NCI-H2029 (cell line): Measurements from ENCODE around the gene OR5H14.
"Not testable (repeated sequence)": the region's sequence is repeated elsewhere in the genome, so short reads cannot be mapped to it uniquely, and the experiment has no call there.

Source experiments
- DNase-seq: peaks from one replicate; lab custom pipeline; 2025; lab: John Stamatoyannopoulos, UW

Gene OR5H14

DNA sequence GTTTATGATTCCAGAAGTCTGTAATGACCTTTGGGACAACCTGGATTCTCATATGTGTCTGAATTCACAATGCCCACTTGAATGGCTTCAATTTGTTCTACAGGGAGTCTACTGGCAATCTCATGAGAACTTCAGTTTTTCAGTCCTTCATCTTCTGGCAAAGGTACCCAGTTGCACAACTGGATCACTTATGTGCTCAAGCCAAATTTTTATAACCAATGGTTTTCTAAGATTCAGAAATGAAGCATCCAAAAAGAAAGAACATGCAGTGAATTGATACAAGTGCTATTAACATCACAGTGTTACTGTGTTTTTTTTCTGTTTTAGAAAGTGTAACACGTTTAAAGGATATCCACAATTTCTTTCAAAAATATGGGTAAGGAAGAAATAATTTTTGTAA is at the start of gene OR5H14:
OR5H14 (plus strand) TSS at position 301 of the 400 bp plus-strand sequence. CDS start 1,907 bp downstream, outside the sequence.
- DNase-seq = no peak

DNA sequence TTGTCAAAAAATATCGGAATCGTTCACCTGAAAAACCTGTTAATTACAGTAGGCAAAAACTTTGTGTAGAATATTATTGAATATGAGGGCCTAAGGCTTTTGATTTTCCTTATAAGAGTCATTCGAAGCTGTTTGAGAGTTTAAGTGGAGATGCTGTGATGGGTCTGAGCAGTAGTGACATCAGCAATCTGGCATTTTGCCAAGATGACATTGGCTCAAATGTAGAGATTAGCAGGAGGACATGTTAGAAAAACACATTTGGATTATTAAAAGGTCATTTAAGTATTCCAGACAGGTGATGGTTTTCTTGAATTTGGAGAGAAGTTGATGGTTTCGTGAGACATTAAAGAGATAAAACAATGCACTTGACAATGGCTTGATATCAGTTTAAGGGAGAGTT is 47.4 kb upstream of the OR5H14 start:
- peak; percentile 14 for DNase-seq

GRCh38 chr3:98108162-98108561 is 39.1 kb upstream of the OR5H14 start:
- no peak for DNase-seq

DNA sequence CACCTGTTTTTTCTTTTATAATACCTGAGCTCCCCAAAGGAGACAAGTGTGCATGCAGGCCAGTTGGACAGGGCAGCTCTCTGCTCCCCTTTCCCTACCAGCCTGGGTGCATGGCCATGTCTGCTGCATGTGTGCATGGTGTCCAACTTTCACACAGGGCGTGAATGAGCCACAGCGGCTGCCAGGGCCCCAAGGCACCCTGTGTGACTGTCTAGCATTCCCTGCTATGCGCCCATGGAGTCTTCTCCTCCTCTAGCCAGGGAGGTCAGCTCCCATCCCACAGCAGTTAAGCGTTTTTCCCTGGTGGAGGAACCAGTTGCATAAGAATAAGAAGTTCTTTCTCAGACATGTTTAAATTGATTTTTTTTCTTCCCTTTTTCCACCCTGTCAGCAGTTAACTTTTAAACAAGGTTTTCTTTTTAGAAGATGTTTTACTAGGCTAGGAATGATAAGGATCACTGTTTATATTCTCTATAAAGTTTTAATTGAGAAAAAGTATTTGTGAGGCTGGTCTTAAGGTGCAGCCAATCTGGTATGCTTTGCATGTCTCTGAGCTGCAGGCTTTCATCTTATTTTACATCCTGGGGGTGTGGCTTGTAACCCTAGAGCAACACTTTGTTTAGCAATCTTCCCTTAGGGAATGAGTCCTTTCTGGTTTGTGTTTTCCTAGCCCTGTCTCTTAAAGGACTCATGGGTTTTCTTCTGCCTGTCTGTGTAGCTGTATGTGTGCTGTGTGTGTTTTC is 37.3 kb upstream of the OR5H14 start:
- DNase-seq = no peak

DNA sequence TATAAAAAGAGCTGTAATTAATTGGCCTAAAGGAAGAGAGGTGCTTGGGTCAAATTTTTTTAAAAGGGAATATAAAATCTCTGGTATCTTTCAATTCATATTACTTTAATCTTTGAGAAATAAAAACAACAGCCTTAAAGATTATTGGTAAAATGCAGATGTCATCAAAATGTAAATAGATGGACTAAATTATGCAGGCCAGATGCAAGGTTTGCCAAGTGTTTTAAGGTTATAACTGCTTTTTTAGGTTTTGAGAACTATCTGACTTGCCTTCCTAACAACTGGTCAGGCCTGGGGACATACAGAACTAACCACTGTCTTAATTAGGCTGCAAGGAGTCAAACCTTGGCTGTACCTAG is 36.8 kb upstream of the OR5H14 start:
- no peak for DNase-seq

- DNase-seq = no peak
Measured at GRCh38 chr3:98114264-98114663, 33.0 kb upstream of the OR5H14 start.

DNA sequence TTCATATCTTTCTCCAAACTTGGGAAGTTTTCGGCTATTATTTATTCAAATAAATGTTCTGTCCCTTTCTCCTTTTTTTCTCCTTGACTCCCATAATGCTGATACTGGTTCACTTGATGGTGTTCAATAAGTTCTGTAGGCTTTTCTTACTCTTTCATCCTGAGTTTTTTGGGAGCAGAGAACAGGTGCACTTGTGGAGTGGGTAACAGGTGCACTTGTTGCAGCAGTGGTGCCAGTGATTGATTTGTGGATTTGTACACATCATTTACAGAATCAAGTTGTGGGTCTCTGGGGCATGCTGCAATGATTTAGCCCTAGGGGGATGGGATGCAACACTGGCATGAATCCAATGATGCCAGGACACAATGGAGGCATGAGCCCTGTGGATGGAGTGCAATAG is 31.6 kb upstream of the OR5H14 start:
- no peak for DNase-seq

GRCh38 chr3:98130421-98130820 is 16.9 kb upstream of the OR5H14 start, which contains the start of gene OR5H1:
OR5H1 (plus strand) TSS chr3:98130721; CDS start chr3:98132698, 1,977 bp downstream.
- no peak for DNase-seq

GRCh38 chr3:98136631-98137030 is 10.6 kb upstream of the OR5H14 start:
- no peak for DNase-seq

GRCh38 chr3:98137826-98138557 is 9.3 kb upstream of the OR5H14 start:
- not testable (repeated sequence) for DNase-seq

DNA sequence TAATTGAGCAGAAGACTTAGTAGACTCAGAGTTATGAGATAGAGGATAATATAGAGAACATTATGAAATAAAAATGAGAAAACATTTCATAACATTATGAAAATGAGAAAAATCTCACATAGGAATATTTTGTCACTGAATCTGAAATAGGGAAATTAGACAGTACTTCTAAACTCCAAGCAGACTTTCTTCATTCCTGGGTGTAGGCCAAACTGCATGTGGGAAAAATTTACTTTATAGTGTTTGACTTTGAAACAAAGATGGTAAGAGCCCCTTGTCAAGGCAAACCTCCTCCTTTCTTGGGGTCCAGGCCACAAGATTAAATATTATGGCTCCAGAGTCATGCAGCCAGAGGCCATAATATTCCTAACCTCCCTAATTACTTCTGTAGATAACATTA is 6.7 kb upstream of the OR5H14 start:
- no peak for DNase-seq

- DNase-seq = no peak
Measured at GRCh38 chr3:98148751-98149150, 1.5 kb downstream of the OR5H14 start.

DNA sequence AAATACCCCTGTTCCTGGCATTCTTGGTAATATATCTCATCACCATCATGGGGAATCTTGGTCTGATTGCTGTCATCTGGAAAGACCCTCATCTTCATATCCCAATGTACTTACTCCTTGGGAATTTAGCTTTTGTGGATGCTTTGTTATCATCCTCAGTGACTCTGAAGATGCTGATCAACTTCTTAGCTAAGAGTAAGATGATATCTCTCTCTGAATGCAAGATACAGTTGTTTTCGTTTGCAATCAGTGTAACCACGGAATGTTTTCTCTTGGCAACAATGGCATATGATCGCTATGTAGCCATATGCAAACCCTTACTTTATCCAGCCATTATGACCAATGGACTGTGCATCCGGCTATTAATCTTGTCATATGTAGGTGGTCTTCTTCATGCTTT is 2.2 kb downstream of the OR5H14 start:
- not testable (repeated sequence) for DNase-seq

- no peak for DNase-seq
Measured at GRCh38 chr3:98151241-98151640, 4.0 kb downstream of the OR5H14 start.

- no peak for DNase-seq
Measured at GRCh38 chr3:98166396-98166795, 19.1 kb downstream of the OR5H14 start, which contains the start of gene OR5H15. OR5H15 (plus strand) TSS chr3:98166696; CDS start chr3:98168700, 2,004 bp downstream.

GRCh38 chr3:98171071-98171470 is 23.8 kb downstream of the OR5H14 start:
- no peak for DNase-seq

DNA sequence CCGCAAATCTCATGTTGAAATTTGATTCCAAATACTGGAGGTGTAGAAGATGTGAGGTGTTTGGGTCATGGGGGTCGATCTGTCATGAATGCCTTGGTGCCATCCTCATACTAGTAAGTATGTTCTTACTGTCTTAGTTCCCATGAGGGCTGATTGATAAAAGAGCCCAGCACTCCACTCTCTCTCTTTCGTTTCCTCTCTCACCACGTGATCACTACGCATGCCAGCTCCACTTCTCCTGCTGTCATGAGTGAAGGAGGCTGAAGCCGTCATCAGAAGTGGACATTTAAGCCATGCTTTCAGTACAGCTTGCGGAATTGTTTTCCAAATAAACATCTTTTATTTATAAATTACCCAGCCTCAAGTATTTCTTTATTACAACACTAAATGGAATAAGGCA is 25.3 kb downstream of the OR5H14 start:
- peak; percentile 48 for DNase-seq

DNA sequence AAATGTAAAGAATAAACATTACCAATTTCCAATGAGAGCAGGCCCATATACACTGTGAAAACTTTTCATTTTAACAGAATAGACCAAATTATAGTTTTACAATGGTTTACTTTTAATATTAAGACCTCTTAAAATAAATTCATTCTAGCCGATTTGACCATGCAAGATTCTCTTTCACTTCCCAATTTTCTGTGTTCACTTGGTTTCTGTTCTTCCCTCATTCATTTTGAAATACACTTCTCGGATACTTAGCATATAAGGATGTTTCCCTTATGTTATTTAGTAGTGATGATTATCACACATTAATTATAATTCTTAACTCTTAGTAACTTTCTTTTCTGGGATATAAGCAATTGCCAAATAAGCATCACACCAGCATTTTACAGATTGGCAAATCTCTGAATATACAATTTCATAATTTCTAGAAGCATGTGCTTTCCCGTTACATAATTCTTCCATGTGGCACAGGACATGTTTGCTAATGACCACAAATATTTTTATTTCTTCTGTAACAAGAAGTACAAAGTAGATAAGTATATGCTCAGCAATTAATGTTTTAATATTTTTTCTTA is 33.1 kb downstream of the OR5H14 start:
- no peak for DNase-seq

DNA sequence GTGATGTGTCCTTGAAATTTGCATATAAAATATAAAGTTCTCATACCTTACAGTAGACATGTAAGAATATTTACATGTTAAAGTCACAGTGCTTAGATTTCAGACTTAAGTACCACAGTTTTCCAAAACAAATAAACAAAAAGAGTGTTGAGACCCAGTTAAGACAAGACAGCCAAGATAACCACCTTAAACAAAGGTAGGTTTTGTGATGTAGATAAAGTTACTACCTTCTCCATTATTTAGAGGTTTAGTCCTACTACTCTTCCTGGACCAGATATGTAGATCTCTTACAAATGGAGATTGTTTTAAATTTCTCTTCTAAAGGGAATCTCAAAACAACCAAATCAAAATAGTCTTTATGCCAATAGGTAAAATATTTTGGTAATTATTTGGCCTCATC is 34.9 kb downstream of the OR5H14 start:
- DNase-seq = no peak

- no peak for DNase-seq
Measured at GRCh38 chr3:98185180-98185579, 37.9 kb downstream of the OR5H14 start.

DNA sequence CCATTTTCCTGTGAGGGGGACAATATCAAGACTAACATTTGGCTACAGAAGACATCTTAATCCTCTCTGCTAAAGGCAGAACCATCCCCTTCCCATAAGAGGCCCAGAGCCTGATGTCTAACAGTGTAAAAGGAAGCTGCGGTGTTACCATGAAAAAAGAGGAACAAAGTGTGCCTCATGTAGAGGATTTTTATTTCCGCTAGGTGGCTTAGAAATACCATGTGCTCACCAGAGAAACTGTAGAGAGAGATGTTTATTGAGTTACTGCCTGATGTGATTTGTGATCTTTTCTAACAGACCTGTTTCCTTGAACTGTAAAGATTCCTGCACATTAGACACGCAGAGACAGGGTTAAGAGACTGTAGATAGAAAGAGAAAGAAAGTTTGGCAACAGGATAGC is 41.3 kb downstream of the OR5H14 start:
- DNase-seq = no peak

- DNase-seq = not testable (repeated sequence)
Measured at GRCh38 chr3:98190911-98191310, 43.6 kb downstream of the OR5H14 start.

DNA sequence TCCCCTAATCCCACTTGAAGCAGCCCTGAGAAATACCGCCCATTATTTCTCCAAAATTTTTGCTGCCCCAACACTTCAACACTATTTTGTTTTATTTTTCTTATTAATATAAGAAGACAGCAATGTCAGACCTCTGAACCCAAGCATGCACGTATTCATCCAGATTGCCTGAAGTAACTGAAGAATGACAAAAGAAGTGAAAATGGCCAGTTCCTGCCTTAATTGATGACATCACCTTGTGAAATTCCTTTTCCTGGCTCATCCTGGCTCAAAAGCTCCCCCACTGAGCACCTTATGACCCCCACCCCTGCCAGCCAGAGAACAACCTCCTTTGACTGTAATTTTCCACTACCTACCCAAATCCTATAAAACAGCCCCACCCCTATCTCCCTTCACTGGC is 49.0 kb downstream of the OR5H14 start:
- not testable (repeated sequence) for DNase-seq
